ENCODE measurements around the gene OPCML. TPM values are rescaled to one million over a fixed set of nuclear protein-coding genes. Genes with fewer than 3 reads are reported as not detected.

OPCML gene
- total RNA-seq, 1 experiment from 2014 or later, result not detected

DNA sequence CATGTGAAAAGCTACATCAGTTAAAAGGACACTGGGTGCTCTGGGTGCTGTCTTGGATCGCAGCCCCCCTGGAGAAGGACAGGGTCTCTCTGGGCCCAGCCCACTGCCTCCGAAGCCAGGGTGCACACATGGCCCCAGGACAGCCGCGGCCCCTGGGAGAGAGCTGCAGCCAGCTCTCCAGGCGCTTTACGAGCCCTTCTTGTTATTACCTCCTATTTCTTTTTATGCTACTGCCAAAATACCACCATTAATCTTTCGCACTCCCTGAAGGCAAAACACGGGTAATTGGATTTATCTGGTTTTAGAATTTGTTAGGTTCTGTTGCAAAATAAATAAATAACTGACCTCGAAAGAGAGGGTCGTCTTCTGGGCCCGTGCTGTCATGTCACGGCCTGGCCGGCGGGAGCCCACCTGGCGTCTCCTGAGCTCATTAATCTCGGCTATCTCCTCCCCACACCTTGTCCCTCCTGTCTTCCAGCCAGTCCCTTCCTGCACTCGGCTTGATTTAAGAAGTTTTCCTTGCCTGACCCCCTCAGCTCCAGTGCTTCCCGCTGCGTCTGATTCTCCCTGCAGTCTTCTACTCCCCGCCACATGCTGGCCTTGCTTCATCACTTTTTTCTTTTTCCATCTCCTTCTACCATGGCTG lies 611.7 kb downstream of the OPCML start:
- Mint-ChIP-seq H3K4me3 (ENCODE audit: unreplicated experiment) (no peak overlapping the region), H3K9me3 (ENCODE audit: unreplicated experiment) (no peaks in the 10 kb centered on the region), H3K36me3 (ENCODE audit: insufficient read depth, unreplicated experiment) (no peaks in the 10 kb centered on the region), H3K27me3 (ENCODE audit: insufficient read depth, unreplicated experiment) (peaks cover 8% of the 10 kb centered on the region), H3K27ac (ENCODE audit: unreplicated experiment) (no peak overlapping the region), H3K4me1 (ENCODE audit: low read depth, unreplicated experiment) (no peaks in the 10 kb centered on the region)
- no peaks in the 10 kb centered on the region for H3K27me3 ChIP-seq (replicated peaks; ENCODE audit: control insufficient read depth, insufficient read depth, low read length)
- no peaks in the 10 kb centered on the region for H3K4me1 ChIP-seq
- DNase-seq, result no peak
- no peak for TF ChIP-seq CTCF (IDR thresholded peaks at IDR 0.05; ENCODE audit: insufficient read depth in 1 of 2, low read depth in 1 of 2, low read length in 1 of 2, severe bottlenecking in 1 of 2, unreplicated experiment in 1 of 2)
- intact Hi-C loops (cut with micrococcal nuclease; ENCODE audit: unreplicated experiment), result no loop called here
- no peaks in the 10 kb centered on the region for H3K36me3 ChIP-seq (ENCODE audit: control insufficient read depth, insufficient read depth, low read length)
- POLR2A ChIA-PET, result no interaction called here
- H3K9me3 ChIP-seq, result no peaks in the 10 kb centered on the region
- no TSS peak for BruUV-seq (replicated peaks)
- H3K4me3 ChIP-seq (ENCODE audit: low read depth, low read length), result no peak overlapping the region
- CTCF ChIA-PET, result no interaction called here

GRCh38 chr11:132914600-132914999 lies 617.7 kb downstream of the OPCML start:
- no peaks in the 10 kb centered on the region for H3K9me3 ChIP-seq
- H3K4me3 Mint-ChIP-seq (ENCODE audit: unreplicated experiment), result no peak overlapping the region
- H3K36me3 Mint-ChIP-seq (ENCODE audit: insufficient read depth, unreplicated experiment), result no peaks in the 10 kb centered on the region
- no peak overlapping the region for H3K27ac Mint-ChIP-seq (ENCODE audit: unreplicated experiment)
- no peak overlapping the region for H3K4me3 ChIP-seq (ENCODE audit: low read depth, low read length)
- no peaks in the 10 kb centered on the region for H3K36me3 ChIP-seq (ENCODE audit: control insufficient read depth, insufficient read depth, low read length)
- TF ChIP-seq CTCF (IDR thresholded peaks at IDR 0.05; ENCODE audit: insufficient read depth in 1 of 2, low read depth in 1 of 2, low read length in 1 of 2, severe bottlenecking in 1 of 2, unreplicated experiment in 1 of 2), result no peak
- intact Hi-C loops (cut with micrococcal nuclease; ENCODE audit: unreplicated experiment), result no loop called here
- DNase-seq, result no peak
- ChIA-PET POLR2A (no interaction called here), CTCF (no interaction called here)
- H3K4me1 ChIP-seq, result no peaks in the 10 kb centered on the region
- BruUV-seq (replicated peaks), result no TSS peak
- no peaks in the 10 kb centered on the region for H3K4me1 Mint-ChIP-seq (ENCODE audit: low read depth, unreplicated experiment)
- no peaks in the 10 kb centered on the region for H3K27me3 ChIP-seq (replicated peaks; ENCODE audit: control insufficient read depth, insufficient read depth, low read length)
- no peaks in the 10 kb centered on the region for H3K27me3 Mint-ChIP-seq (ENCODE audit: insufficient read depth, unreplicated experiment)
- H3K9me3 Mint-ChIP-seq (ENCODE audit: unreplicated experiment), result no peaks in the 10 kb centered on the region

GRCh38 chr11:132913886-132914285 lies 618.4 kb downstream of the OPCML start:
- no peak for TF ChIP-seq CTCF (IDR thresholded peaks at IDR 0.05; ENCODE audit: insufficient read depth in 1 of 2, low read depth in 1 of 2, low read length in 1 of 2, severe bottlenecking in 1 of 2, unreplicated experiment in 1 of 2)
- no peaks in the 10 kb centered on the region for H3K9me3 ChIP-seq
- Mint-ChIP-seq H3K36me3 (ENCODE audit: insufficient read depth, unreplicated experiment) (no peaks in the 10 kb centered on the region), H3K27me3 (ENCODE audit: insufficient read depth, unreplicated experiment) (no peaks in the 10 kb centered on the region), H3K9me3 (ENCODE audit: unreplicated experiment) (no peaks in the 10 kb centered on the region), H3K27ac (ENCODE audit: unreplicated experiment) (no peak overlapping the region), H3K4me3 (ENCODE audit: unreplicated experiment) (no peak overlapping the region), H3K4me1 (ENCODE audit: low read depth, unreplicated experiment) (no peaks in the 10 kb centered on the region)
- no peaks in the 10 kb centered on the region for H3K36me3 ChIP-seq (ENCODE audit: control insufficient read depth, insufficient read depth, low read length)
- ChIA-PET CTCF (no interaction called here), POLR2A (no interaction called here)
- no peak for DNase-seq
- no peaks in the 10 kb centered on the region for H3K4me1 ChIP-seq
- no peak overlapping the region for H3K4me3 ChIP-seq (ENCODE audit: low read depth, low read length)
- H3K27me3 ChIP-seq (replicated peaks; ENCODE audit: control insufficient read depth, insufficient read depth, low read length), result no peaks in the 10 kb centered on the region
- intact Hi-C loops (cut with micrococcal nuclease; ENCODE audit: unreplicated experiment), result no loop called here
- BruUV-seq (replicated peaks), result no TSS peak
